Measurements from ENCODE around the gene APC2. TPM values are rescaled to one million over a fixed set of nuclear protein-coding genes. Genes with fewer than 3 reads are reported as not detected.

APC2 gene
- total and polyA plus RNA-seq, 10 donors: 0.02 to 0.56 (median 0.14) TPM

GRCh38 chr19:1520203-1520780 lies 70.4 kb downstream of the APC2 start:
- Histone ChIP-seq H3K4me1 (peaks cover 0 to 11% (median 3%) of the 10 kb centered on the region in 6 donors), H3K27ac (no peak overlapping the region), H3K36me3 (no peaks in the 10 kb centered on the region), H3K27me3 (replicated peaks in 1 of 7) (peaks cover 0 to 98% (median 48%) of the 10 kb centered on the region in 7 donors), H3K4me3 (no peak overlapping the region), H3K9me3 (peaks cover 0 to 5% (median 0%) of the 10 kb centered on the region in 8 donors)
- 71 to 80% (median 74%) methylated on average over 16 to 17 of the region's 17 CpGs for WGBS, 5 donors
- TF ChIP-seq POLR2AphosphoS5 (IDR thresholded peaks at IDR 0.05): no peak
- no peak for TF ChIP-seq CTCF (IDR thresholded peaks at IDR 0.05 in 8 of 11, conservative IDR thresholded peaks at IDR 0.05 in 3 of 11)
- TF ChIP-seq POLR2A (IDR thresholded peaks at IDR 0.05): no peak
- no peak for DNase-seq
- intact Hi-C loops (cut with DNase I; ENCODE audit: low total_unique reads): no loop called here

GRCh38 chr19:1521636-1522035 lies 71.7 kb downstream of the APC2 start:
- intact Hi-C loops (cut with DNase I; ENCODE audit: low total_unique reads): no loop called here
- peaks cover 0 to 11% (median 3%) of the 10 kb centered on the region in 6 donors for H3K4me1 ChIP-seq
- 63 to 88% (median 73%) methylated on average over 5 to 14 of the region's 14 CpGs for WGBS, 5 donors
- no peak for TF ChIP-seq POLR2A (IDR thresholded peaks at IDR 0.05)
- no peak for TF ChIP-seq CTCF (IDR thresholded peaks at IDR 0.05 in 8 of 11, conservative IDR thresholded peaks at IDR 0.05 in 3 of 11)
- no peak for TF ChIP-seq POLR2AphosphoS5 (IDR thresholded peaks at IDR 0.05)
- no peaks in the 10 kb centered on the region for H3K36me3 ChIP-seq
- H3K27me3 ChIP-seq (replicated peaks in 1 of 7): peaks cover 0 to 98% (median 59%) of the 10 kb centered on the region in 7 donors
- no peak overlapping the region for H3K27ac ChIP-seq
- H3K9me3 ChIP-seq: peaks cover 0 to under 1% (median 0%) of the 10 kb centered on the region in 8 donors
- no peak overlapping the region for H3K4me3 ChIP-seq
- DNase-seq: no peak

- DNase-seq: no peak
- WGBS, 5 donors: 50 to 72% (median 68%) methylated on average over 10 of the region's 10 CpGs
Measured at GRCh38 chr19:1522061-1522460, 72.1 kb downstream of the APC2 start.

More at GRCh38 chr19:1522061-1522460, 72.1 kb downstream of the APC2 start:
- H3K4me3 ChIP-seq: no peak overlapping the region
- intact Hi-C loops (cut with DNase I; ENCODE audit: low total_unique reads): no loop called here
- no peak overlapping the region for H3K27ac ChIP-seq
- H3K36me3 ChIP-seq: no peaks in the 10 kb centered on the region
- TF ChIP-seq CTCF (IDR thresholded peaks at IDR 0.05 in 8 of 11, conservative IDR thresholded peaks at IDR 0.05 in 3 of 11): no peak
- no peak for TF ChIP-seq POLR2A (IDR thresholded peaks at IDR 0.05)
- no peak for TF ChIP-seq POLR2AphosphoS5 (IDR thresholded peaks at IDR 0.05)
- peaks cover 0 to 98% (median 59%) of the 10 kb centered on the region in 7 donors for H3K27me3 ChIP-seq (replicated peaks in 1 of 7)
- no peaks in the 10 kb centered on the region for H3K9me3 ChIP-seq
- H3K4me1 ChIP-seq: peaks cover 0 to 11% (median 3%) of the 10 kb centered on the region in 6 donors
